Measurements from ENCODE around the gene KRT76.

The KRT76 gene

GRCh38 chr12:52726451-52726850, 50.7 kb downstream of the KRT76 start:
- no peak for DNase-seq

- DNase-seq = no peak
These were observed 52.8 kb downstream of the KRT76 start for GRCh38 chr12:52724384-52724783.

GRCh38 chr12:52722680-52723079, 54.5 kb downstream of the KRT76 start:
- DNase-seq = no peak

GRCh38 chr12:52721838-52722470, 55.2 kb downstream of the KRT76 start:
- DNase-seq = no peak

GRCh38 chr12:52720365-52720886, 56.7 kb downstream of the KRT76 start:
- DNase-seq = no peak
